LNCAP (cell line): ENCODE data around the gene PARD3B.

Source experiments
- TF ChIP-seq, protein P1 (sequence below): fragments of 450-650 bp; IDR thresholded peaks from 2 replicates; pipeline ENCODE4 v1.5.1; 2017; ENCODE audit warnings: mild to moderate bottlenecking

PARD3B gene

DNA sequence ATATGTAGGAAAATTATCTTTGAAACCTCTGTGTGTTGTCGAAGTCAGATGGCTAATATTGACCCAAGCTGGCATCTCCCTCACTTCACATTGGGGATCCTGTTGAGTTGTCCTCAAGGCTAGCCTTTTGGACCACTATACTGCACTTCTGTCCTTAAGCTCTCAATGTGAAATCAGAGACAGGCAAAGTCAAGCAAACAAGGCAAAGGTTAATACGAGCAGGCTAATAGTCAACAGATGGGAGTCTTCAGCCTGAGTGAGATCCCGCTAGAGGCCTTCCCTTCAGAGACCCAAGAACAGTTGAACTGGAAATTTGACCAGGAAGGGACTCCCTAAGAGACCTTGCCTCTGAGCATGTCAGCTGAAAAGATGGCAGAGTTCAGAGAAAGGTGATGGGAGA, 475.4 kb downstream of the PARD3B start:
- TF ChIP-seq, protein P1, sequence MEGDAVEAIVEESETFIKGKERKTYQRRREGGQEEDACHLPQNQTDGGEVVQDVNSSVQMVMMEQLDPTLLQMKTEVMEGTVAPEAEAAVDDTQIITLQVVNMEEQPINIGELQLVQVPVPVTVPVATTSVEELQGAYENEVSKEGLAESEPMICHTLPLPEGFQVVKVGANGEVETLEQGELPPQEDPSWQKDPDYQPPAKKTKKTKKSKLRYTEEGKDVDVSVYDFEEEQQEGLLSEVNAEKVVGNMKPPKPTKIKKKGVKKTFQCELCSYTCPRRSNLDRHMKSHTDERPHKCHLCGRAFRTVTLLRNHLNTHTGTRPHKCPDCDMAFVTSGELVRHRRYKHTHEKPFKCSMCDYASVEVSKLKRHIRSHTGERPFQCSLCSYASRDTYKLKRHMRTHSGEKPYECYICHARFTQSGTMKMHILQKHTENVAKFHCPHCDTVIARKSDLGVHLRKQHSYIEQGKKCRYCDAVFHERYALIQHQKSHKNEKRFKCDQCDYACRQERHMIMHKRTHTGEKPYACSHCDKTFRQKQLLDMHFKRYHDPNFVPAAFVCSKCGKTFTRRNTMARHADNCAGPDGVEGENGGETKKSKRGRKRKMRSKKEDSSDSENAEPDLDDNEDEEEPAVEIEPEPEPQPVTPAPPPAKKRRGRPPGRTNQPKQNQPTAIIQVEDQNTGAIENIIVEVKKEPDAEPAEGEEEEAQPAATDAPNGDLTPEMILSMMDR: no peak

DNA sequence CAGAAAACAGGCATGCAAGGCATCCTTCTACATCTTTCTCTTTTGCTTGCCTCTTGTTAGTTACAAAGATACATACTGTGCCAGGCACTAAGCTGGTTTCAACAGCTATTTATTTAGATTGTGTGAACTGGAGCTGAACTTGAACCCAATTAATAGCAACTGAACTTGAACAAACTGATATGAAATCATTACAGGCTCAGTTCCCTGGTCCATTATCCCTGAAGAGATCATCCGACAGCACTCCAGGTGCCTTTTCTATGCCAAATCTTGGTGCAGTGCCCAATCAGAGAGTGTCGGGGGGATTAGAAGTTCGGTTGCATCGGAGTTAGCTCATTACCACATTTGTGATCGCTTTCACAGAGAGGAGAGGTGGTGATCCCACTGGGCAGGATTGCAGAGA, 477.6 kb downstream of the PARD3B start:
- TF ChIP-seq, protein P1: no peak

DNA sequence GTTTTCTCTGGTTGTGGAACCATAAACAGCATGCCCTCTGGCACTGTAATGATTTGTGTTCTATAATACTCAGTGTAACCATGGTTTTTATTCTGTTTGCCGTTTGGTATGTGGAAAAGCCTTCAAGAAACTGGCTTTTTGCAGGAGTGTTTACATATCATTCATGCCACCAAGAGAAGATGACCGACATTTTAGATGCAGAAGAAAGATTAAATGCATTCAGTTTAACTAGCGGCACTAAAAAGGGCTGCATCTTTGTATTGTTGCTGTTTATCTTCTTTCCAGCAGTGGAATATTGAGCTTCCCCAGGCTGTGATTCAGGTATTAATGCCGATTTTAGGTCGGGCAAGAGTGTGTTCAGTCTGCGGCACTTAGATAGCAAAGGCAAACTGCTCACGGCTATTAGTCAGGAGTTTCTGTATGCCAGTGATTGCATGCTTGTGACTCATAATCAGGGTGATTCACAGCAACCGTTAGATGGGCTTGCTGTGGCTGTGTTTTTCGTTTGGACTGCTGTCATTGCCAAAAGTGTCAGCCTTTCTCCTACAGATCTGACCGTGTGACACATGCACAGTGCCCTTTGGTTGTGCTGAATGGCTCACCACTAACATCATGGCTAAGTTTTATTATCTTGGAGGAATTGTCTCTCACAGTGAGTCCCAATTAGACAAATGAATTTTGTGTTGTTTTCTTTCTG, 479.7 kb downstream of the PARD3B start:
- TF ChIP-seq, protein P1: no peak

DNA sequence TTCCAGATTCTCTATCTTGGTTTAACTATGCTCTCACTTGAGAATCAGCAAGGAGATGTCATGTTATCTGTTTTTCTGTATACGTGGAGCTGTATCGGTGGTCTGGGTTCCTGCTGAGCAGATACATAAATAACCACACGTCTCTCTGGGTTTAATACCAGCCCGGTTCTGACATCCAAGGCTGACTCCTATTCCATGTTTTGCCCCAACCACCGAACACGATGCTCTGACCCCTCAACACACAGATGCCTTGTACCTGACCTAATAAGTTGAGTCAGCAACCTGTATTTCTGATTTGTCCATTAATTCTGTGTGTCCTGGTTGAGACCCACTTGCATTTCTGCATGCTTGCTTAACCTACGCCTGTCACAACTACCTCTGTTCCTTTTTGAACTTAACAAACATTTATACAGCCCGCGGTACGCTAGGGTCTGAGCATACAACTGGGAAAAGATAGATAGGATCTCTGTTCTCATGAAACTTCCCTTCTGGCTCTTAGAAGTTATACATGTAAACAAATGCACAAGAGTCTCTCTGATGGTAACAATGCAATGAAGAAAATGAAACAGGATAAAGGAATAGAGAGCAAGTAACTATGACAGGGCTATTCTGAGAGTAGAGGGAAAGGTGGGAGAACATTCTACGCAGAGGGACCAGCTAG, 480.4 kb downstream of the PARD3B start:
- TF ChIP-seq, protein P1: no peak

DNA sequence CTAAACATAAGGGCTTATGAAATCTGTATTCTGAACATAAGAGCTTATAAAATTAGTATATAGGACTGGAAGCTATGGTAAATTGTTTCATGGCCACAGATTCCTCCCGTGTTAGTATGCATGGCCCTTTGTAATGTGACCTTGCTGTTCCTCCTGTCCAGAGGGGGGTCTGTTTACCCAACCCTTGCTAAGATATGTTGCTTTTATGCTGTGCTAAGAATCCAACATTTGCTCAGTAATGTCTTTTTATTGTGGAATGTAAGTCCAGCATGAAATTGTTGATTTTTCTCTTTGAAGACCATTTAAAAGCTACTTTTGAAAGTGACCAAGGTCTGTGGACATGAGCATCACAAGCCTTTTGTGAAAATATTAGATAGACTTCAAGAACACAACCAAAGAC, 485.4 kb downstream of the PARD3B start:
- TF ChIP-seq, protein P1: no peak

DNA sequence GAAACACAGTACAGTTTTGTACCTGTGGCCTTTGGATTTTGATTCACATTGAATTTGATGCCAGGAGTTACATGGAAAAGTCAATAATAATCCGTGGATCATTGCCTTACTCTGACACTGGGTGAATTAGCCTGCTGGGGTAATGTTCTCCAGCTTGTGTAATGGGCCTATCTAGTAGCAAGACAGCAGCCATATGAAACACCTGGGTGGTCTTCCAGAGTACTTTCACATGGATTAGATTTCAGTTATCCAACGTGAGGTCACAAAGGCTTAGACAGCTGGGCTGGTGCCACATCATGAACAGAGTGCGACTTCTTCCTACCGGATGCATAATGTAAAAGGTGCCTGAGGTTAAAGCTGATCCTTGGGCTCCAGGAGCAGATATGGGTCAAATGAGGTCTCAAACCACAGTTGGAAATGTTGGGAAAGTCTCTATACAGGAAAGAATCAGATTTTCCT, 486.8 kb downstream of the PARD3B start:
- TF ChIP-seq, protein P1: no peak

DNA sequence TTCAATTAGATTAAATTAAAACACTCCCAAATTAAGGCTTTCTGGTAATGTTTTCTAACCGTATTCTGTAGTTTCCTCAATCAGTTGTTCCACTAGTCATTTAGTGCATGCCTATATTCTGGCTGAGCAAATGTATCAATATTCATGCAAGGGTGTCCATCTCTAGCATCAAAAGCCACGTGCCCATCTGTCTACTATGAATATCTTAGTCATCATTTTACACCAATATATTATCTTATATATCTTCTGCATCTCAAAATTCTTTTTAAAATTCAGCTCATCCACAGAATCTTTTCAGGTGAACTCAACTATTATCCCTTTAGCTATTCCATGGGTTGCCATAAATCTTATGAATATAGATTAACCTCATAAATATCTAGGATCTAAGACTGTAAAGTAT, 488.2 kb downstream of the PARD3B start:
- TF ChIP-seq, protein P1: no peak
